GM21576 (cell line): Measurements from ENCODE around the gene JAG1.
A peak's percentile ranks its signal among the peaks of the same experiment; 100 is the strongest.

Experiments used
- ATAC-seq: cut with Tn5 transposase; IDR thresholded peaks from one replicate; pipeline ENCODE4 v1.9.1; 2021; ENCODE audit warnings: mild to moderate bottlenecking, moderate library complexity; ENCODE audit not compliant: unreplicated experiment

JAG1 gene

GRCh38 chr20:10673842-10674683 lies at the start of gene JAG1:
Gene JAG1 (minus strand): TSS chr20:10673999. CDS start chr20:10673530, 469 bp downstream.
- peak; percentile 53 for ATAC-seq

- no peak for ATAC-seq
These were observed 48.2 kb upstream of the JAG1 start for GRCh38 chr20:10721976-10722375.

GRCh38 chr20:10721137-10721896 lies 47.5 kb upstream of the JAG1 start:
- ATAC-seq, result no peak

GRCh38 chr20:10720565-10720964 lies 46.8 kb upstream of the JAG1 start:
- ATAC-seq, result no peak

- ATAC-seq, result no peak
These were observed 46.1 kb upstream of the JAG1 start for GRCh38 chr20:10719740-10720385.

- ATAC-seq, result no peak
These were observed 44.9 kb upstream of the JAG1 start for GRCh38 chr20:10718661-10719060.

- no peak for ATAC-seq
These were observed 43.1 kb upstream of the JAG1 start for GRCh38 chr20:10716855-10717254.

- no peak for ATAC-seq
These were observed 41.2 kb upstream of the JAG1 start for GRCh38 chr20:10715035-10715434.

GRCh38 chr20:10714236-10714975 lies 40.6 kb upstream of the JAG1 start:
- no peak for ATAC-seq

- ATAC-seq, result no peak
These were observed 39.4 kb upstream of the JAG1 start for GRCh38 chr20:10713161-10713560.

GRCh38 chr20:10711903-10712451 lies 38.2 kb upstream of the JAG1 start:
- no peak for ATAC-seq

- no peak for ATAC-seq
These were observed 37.4 kb upstream of the JAG1 start for GRCh38 chr20:10710991-10711775.

- ATAC-seq, result no peak
These were observed 36.1 kb upstream of the JAG1 start for GRCh38 chr20:10709916-10710315.

- no peak for ATAC-seq
These were observed 34.8 kb upstream of the JAG1 start for GRCh38 chr20:10708351-10709185.

GRCh38 chr20:10707791-10708190 lies 34.0 kb upstream of the JAG1 start:
- ATAC-seq, result no peak

- ATAC-seq, result no peak
These were observed 33.3 kb upstream of the JAG1 start for GRCh38 chr20:10707068-10707467.

- no peak for ATAC-seq
These were observed 32.6 kb upstream of the JAG1 start for GRCh38 chr20:10706460-10706811.

- no peak for ATAC-seq
These were observed 32.1 kb upstream of the JAG1 start for GRCh38 chr20:10705801-10706459.

GRCh38 chr20:10701607-10702006 lies 27.8 kb upstream of the JAG1 start:
- no peak for ATAC-seq
